NCI-H345 (cell line): ENCODE measurements around the gene CLPTM1L.
"Not testable (repeated sequence)": the region's sequence is repeated elsewhere in the genome, so short reads cannot be mapped to it uniquely, and the experiment has no call there.

Source experiments
- DNase-seq: peaks from one replicate; lab custom pipeline; 2025; lab: John Stamatoyannopoulos, UW

CLPTM1L gene

DNA sequence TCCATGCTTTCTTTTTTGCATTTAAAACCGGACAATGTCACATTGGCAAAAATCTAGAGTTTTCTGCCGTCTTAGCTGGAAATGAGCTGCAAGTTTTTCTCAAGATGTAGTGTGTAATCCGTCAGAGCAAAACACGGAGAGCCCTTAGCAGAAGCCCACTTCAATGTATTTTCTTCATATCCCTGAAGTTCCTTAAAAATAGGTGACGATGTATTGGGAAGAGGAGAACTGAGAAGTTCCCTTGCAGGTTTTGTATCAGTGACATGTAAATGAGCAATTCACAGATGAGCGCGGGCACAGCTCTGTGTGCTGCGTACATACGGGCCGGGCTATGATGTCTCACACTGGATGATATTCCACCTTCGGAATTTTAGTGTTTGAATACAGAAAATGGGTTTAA is 14.8 kb upstream of the CLPTM1L start:
- no peak for DNase-seq

DNA sequence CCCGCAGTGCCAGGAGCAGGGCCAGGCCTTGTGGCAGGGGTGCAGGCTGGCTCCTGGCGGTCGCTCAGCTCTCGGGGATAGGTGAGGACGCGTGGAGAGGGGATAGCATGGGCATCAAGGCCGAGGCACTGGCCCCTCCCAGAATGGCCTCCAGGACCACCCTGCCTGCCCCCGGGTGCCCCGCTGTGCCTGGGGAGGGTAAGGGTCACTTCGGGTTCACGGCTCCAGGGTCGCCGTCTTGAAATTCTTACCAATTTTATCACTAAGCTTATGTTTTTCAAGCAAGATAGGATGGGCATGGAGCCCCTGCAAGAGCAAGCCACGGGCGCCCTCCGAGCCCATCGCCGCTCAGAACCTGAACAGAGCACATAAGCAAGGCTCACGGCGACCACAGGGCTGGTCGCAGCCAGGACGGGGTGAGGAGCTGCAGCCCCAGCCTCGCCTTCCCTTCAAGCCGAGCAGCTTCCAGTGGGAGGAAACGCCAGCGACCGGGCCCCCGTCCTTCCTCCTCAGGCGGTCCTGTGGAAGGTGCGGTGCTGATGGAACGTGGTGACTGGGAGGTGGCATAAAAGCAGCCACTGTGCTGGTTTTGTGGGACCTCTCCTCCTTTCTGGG is 14.2 kb upstream of the CLPTM1L start:
- DNase-seq: no peak

DNA sequence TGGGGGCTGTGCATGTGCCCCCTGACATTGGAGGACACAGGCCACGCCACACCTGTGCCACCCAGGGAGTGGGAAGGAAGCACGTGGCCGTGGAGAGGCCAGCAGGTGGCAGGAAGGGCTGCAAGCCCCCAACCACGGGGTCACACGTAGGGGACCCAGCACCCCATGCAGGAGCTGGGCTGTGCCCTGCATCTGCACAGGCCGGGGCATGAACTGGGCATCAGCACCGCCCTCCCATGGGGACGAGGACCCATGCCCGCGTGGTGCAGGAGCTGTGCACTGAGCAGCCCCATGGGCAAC is 13.8 kb upstream of the CLPTM1L start:
- DNase-seq: no peak

DNA sequence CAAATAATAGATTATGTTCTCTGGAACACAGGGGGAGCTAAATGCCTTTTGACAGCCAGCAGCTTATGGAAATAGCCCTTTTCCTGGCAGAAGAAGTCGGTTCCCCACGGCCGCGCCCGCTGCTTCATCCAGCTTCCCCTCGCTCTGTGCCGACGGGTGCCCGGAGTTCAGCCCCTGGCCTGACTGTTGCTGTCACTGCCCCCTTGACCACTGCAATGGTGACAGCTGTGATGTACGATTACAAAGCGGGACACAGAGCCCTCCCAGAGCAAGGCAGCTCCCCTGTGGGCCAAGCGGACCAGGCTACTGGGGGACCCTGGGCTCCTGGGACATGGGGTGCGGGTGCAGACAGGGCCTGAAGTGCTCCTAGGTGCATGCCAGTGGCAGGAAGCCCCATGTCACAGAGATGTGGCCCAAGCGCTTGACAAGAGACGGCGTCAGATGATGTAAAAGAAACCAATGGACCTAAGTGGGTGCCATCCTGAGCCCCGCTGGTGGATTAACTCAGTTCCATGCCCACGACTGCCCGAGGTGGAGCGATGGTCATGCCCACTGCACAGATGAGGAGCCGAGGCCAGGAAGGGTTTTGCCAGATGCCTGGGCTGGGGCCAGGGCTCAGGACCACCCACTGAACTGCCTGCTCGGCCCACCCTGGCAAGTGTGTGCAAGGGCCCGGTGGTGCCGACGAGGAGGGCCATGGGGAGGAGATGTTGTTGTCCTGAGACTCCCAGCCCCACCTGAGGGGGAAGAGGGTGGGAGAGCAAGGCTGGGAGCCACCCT is 13.2 kb upstream of the CLPTM1L start:
- no peak for DNase-seq

DNA sequence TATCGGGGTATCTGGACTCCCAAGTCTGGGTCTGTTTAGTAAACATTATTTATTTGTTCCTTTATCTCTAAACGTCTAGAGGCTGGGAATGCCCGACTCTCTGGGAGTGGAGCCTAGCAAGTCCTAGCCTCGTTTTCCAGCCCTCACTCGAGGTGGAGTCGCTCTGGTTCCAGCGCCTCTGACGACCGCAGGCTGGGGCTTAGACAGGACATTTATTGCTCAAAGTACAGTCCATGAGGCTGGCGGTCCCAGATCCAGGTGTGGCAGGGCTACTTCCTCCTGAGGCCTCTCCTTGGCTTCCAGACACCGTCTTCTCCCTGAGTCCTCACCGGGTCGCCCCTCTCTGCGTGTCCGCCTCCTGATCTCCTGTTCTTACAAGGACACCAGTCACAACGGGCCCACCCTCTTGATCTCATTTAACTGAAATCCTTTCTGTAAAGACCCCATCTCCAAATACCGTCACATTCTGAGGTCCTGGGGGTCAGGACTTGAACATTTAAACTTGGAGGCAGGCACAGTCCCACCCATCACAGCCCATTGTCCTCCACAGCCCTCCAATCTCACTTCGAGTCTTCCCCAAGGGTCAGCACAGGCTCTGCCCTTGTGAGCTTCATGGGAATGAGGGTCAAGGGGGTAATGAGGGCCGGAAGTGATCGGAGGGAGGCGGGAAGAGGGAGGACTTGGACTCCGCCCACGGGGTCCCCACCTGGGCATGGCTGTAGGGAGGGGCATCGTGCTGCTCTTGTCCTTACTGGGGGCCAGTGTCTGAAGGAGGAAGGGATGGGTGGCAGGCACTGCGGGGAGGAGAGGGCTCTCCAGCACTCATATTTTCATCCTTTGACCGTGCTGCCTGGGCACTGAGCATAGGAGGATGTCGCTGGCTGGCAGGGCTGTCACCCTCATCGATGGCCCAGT is 12.2 kb upstream of the CLPTM1L start:
- no peak for DNase-seq

DNA sequence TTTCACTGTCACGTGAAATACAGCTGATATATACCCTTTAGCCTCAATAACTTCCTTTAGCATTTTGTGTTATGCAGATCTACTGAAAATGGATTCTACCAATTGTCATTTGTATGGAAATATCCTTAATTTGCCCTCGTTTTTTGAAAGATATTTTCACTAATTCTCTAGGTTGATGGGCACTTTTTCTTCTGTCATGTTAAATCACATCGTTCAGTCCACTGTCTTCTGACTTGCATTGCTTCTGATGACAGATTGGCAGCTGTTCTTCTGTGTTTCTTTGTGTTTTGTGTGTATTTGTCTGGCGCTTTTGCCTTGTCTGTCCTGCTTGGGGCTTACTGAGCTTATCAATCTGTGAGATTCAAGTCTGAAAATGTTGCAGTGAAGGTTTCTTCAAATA is 9.7 kb upstream of the CLPTM1L start:
- DNase-seq: no peak

DNA sequence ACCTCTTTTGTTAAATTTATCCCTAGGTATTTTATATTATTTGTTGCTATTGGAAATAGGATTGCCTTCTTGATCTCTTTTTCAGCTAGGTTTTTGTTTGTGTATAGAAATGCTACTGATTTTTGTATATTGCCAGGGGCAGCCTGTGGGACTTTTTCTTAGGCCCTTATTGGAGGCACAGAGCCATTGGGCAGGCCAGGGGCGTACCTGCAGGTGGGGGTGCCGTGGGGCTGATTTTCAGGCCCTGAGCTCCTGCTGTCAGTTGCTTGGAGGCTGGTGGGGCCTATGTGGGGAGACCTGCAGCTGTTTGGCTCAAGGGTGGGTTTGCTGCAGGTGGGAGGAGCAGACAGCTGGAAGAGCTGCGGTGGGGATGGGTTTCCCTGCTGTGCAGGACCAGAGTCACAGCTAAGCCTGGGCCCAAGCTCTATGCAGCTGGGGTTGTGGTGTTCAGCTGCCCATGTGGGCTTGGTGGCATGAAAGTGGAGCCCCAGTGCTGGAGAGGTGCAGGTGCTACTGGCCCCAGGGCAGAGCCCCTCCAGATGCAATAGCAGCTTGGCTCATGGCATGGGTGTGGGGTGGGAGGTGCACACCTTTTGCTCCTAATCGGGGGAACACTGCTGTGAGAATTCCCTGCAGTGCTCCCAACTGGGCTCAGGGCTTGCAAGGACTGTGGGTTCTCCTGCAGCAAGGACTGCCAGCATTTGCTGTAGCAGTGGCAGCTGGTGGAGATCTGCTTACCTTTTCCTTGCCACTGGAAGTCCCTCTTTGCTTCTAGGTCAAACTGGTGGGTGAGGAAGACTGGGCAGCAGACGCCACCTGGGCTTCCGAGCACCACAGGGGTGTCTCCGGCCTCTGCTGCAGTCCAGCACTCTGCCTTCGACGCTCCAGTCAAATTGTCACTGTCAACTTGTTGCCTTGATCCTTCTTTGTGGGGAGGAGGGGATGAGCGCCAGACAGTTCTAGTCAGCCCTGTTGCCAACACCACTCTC is 7.6 kb upstream of the CLPTM1L start:
- DNase-seq: no peak

DNA sequence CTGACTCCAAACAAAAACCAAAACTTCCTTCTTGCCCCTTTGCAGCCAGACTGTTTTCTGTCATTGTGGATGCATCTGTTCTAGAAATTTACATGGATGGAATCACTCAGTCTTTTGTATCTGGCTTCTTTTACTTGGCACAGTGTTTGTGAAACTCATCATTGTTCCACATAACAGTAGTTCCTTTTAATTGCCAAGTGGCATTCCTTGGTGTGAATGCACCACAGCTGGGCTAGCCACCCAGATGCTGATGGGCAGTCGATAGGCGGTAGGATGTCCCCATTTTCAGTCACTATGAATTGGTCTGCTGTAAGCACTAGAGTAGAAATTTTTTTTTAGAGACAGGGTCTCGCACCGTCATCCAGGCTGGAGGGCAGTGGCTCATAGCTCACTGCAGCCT is 6.3 kb upstream of the CLPTM1L start:
- no peak for DNase-seq

DNA sequence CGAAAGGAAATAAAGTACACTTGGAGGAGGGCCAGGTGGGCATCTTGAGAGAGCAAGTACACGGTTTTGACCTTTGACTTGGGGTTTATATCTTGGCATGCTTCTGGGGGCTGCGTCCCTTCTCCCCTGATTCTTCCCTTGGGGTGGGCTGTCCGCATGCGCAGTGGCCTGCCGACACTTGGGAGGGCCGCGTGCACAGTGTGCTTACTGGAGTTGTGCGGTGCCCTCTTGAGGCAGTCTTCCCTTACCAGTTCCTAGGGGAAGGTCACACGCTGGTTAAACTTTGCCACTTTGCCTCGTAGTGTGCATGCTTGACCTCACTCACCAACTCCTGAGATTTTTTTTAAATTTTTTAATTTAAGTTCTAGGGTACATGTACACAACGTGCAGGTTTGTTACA is 4.3 kb upstream of the CLPTM1L start:
- DNase-seq: no peak

DNA sequence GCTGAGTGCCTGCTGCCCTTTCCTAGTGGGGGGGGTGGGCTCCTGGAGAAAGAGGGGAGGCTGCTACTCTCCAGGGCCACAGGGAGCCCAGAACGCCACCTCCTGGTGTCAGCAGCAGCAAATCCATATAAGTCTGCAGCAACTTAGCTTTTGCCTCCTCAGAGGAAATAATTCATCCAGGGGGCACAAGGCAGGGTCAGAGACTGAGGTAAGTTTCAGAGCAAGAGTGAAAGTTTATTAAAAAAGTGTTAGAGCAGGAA is 4.0 kb upstream of the CLPTM1L start:
- DNase-seq: no peak

DNA sequence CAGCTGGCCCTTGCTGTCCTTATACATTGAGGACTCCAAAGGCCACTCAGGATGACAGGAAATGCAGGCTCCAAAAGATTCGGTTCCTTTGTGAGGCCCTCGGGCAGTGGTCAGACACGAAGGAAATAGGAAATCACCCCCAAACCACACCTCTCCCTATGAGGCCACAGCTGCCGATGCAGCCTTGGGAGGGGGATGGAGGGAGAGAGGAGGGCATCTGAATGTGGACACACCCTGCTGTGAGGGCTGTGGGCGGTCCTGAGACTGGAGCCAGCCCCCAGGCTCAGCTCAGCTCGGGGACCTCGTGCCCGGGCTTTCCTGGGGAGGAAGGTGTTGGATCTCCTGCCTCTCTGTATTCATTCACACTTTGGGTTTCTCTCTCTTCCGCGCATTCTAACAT is 2.7 kb upstream of the CLPTM1L start:
- no peak for DNase-seq

DNA sequence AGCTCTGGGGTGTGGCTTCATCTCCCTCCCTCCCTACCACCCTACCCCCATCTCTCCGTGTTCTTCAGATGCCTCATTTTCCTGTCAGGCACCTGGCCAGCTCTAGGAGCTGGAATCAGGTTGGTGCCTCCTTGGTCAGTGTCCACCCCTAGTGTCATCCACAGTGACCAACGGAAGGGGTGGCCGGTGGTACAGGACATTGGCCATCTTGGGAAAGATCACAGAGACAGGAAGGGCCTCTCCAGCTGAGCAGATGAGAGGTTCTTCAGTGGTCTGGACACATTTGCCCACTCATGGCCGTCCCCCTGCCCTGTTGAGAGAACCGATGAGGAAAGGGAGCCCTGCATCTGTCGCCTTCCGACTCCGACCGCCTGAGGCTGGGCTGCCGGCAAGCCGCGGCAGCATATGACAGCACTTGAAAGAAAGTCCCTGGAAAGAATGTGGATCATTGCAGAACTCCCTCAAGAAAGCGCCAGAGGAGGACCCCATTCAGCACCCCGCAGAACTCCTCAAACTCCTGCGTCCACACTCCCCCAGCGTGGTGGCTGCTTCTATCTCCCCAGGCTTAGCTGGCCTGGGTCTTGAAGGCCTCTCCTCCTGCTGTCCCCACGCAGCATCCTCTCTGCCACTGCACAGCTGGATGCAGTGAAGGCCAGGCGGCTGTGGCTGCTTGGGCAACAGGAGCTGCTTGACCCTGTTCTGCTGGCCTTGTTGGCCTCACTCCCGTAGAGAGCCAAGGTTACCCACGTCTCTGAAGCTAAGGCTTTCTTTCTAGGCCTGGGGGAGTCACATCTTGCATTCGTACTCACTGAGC is 1.9 kb upstream of the CLPTM1L start:
- DNase-seq: no peak

DNA sequence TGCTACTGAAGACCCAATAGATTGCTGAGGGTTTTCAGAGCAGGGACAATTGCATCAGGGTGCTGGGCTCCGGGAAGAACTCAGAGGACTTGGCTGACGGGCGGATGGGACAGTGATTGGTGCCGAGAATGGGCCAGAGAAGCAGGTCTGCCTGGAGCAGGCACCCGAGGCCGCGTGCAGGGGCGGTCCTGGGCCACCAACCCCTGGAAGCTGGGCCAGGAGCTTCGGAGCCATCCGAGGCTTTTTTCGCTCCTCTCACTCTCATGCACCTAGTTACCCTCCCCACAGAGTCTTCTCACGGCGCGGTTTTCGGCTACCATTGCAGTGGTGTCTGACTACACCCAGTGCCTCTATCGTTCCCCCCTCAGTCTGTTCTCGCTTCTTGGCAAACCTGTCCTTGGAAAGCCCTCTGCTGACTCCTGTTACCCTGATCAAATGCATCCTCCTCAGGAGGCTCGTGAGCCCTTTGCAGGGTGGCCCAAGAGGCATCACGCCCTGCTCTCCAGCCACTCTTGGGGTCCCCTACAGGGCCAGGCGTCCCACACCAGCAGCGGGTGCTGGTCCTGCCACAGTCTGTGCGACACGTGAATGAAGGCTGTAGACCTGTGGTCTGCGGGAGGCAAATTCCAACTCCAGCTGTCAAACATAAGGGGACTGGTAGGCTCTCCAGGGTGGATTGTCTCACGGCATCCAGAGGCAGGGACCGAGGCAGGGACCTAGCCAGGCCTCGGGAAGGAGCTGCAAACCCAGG is 1.2 kb upstream of the CLPTM1L start:
- DNase-seq: no peak

DNA sequence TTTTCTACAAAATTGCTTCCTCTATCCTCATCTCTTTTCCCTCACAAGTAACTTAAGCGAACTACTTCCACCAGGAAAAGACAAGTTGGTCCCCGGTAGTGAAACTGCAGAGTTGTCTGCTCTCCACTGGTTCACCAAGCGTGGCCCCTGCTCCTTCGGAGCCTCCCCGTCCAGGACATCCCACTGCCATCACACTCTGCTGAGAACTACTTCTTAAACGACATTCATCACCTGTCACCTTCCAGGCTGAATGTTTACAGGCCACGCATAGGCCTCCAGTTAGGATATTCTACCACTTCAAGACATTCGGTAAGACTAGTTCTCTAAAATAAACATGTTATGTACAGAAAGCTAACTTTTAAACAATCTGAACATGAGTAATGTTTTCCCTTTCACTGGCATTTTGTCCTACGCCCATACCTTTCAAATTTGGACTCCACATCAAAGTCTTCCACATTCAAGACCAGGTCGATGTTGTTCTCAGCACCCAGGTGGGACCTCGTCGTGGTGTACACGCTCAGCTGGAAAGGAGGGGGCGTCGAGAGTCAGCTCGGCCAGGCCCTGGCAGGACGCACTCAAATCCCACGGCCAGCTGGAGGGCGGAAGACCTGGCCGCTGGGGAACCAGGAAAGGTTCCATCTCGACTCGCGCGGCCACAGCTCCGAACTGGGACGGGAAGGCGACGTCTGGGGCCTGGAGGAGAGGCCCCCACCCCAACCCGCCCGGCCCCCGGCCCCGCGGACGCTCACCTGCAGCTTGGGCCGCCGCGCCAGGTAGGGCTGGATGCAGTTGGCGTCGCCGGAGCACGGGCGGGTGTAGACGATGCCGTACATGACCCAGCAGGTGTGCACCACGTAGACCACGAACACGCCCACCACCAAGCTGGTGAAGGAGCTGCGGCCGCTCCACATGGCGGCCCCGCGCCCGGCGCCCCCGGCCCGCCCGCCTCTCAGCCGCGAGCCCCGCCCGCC is 683 bp downstream of the CLPTM1L start:
- DNase-seq: no peak

DNA sequence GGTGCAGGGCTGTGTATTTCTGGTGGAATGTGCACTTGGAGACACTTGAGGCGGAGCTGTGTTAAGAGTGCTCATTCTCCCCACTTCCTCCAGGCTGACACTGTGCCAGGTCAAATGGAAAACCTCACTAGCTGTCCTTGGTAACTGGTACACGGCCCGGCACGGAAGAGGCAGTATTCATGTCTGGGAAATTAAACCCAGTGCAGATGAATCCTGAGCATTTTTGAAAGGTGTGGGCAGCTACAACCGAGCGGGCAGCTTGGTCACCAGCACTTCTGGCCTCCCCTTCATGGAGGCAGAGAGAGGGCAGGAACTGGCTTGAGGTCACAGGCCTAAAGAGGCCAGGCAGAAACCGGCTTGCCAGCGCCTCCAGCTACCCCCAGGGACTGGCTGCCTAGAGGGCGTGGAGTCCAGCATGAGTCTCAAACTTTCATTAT is 1.6 kb downstream of the CLPTM1L start:
- no peak for DNase-seq

DNA sequence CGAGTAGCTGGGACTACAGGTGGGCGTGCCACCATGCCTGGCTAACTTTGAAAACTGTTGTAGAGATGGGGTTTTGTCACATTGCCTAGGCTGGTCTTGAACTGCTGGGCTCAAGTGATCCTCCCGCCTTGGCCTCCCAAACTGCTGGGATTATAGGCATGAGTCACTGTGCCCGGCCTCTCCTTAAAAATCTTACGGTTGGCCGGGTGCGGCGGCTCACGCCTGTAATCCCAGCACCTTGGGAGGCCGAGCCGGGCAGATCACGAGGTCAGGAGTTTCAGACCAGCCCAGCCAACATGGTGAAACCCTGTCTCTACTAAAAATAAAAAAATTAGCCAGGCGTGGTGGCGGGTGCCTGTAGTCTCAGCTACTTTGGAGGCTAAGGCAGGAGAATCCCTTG is 2.2 kb downstream of the CLPTM1L start:
- DNase-seq: not testable (repeated sequence)

DNA sequence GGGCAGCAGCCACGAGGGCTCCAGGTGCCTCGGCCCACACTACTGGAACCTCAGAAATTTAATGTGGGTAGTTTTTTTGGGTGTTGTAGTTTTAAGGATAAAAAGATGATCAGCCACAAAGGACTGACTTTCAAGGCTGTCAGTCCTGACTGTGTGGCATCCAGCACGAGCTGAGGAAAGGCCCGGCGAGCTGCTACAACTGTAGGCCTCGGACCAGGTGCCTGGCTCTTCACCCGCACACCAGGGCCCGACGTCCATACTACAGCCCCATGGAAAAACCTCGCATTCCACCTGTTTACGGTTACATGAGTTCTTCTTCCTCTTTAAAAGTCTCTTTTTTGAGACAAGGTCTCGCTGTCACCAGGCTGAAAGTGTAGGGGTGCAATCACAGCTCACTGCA is 2.6 kb downstream of the CLPTM1L start:
- no peak for DNase-seq

DNA sequence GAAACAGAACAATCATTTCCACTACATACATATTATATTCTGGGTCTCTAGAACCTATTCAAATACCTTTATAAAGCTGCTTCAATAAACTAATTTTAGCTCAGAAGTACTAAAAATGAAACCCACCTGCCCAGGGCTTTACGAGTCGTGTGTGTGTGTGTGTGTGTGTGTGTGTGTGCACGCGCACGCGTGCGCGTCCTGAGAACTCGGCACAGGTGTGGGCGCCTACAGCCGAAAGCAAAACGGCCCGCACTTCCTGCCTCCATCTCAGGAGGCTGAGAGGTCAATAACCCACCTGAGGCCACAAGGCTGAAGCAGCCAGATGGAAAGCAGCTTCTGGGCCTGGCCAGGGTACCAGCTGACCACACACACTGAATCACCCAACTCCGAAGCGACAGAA is 3.0 kb downstream of the CLPTM1L start:
- DNase-seq: no peak

DNA sequence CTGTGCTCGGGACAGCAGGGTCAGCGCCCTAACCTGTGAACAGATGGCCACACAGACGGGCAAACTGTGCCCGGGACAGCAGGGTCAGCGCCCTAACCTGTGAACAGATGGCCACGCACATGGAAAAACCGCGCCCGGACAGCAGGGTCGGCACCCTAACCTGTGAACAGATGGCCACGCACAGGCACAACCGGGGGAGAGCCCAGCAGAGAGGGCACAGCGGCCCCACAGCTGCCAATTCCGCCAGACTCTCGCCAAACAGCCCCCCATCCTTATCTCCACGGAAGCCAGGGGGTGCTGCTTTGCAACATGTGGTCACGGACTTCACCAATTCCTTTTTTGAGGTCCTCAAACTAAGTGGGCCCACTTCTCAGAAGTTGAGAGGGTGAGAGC is 5.1 kb downstream of the CLPTM1L start:
- not testable (repeated sequence) for DNase-seq
